Colon (tissue), 2 donors: ENCODE measurements around the gene PSME2.

Experiments used
- FAIRE-seq: peaks from 2 replicates; lab custom pipeline; 2012; peaks lifted over from hg19 to GRCh38; lab: Jason Lieb, UNC
- donor health status: control.
- donor health status: control.

PSME2 gene

GRCh38 chr14:24146453-24146977 lies at the start of gene PSME2:
TSS of gene PSME2 (minus strand) at chr14:24146610. CDS start at chr14:24146581, 29 bp downstream.
- no peak for FAIRE-seq

GRCh38 chr14:24195186-24196070 lies 49.0 kb upstream of the PSME2 start, which contains the start of gene TM9SF1:
TSS of gene TM9SF1 (minus strand) at chr14:24195441. CDS start at chr14:24195019, 422 bp downstream.
- no peak for FAIRE-seq

DNA sequence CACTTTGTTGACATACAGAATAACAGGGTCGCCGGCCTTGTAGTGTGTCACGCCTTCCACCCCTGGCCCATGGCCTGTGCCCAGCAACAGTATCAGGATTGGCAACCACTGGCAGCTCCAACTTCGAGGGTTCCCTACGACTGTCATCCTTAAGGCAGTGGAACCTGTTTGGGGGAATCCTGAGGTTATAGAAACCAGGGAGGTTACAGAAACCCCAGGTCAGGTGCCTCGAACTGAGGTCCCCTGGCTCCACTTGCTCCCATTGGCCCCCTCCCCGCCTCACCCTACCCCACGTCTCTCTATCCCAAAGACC lies 48.4 kb upstream of the PSME2 start:
- FAIRE-seq: no peak

GRCh38 chr14:24194186-24194872 lies 47.9 kb upstream of the PSME2 start:
- FAIRE-seq: no peak

- FAIRE-seq: no peak
Observed at GRCh38 chr14:24192933-24193332, 46.5 kb upstream of the PSME2 start.

- FAIRE-seq: no peak
Observed at GRCh38 chr14:24190416-24190815, 44.0 kb upstream of the PSME2 start.

DNA sequence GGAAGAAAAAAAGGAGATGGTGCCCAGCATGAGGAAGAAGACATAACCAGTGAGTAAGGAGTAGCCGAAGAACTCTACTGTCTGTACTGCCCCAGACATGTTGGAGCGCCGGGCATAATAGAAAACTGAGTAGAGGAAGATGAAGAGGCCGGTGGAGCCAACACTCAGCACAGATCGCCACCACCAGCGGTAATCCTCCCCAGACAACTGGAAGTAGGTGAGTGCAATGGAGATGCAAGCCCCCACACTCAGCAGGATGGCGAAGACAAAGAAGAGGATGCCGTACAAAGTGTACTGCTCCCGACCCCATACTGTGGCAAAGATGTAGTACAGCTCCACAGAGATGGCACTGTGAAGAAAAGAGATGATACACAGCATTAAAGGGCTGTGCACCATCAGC lies 43.0 kb upstream of the PSME2 start:
- no peak for FAIRE-seq

DNA sequence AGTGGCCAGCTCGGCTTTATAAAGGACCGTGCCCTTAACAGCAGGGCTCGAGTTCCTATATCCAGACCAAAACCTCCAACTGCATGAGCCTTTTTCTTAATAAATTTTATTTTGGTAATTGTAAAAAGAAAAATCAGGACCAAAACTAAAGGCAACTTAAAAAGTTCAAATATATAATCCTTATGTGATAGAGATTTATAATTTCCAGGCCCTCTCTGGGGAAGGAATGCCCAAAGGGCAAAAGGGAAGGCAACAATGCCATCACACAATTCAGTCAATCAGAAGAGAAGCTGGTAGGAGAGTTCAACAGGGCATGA lies 42.6 kb upstream of the PSME2 start:
- no peak for FAIRE-seq

DNA sequence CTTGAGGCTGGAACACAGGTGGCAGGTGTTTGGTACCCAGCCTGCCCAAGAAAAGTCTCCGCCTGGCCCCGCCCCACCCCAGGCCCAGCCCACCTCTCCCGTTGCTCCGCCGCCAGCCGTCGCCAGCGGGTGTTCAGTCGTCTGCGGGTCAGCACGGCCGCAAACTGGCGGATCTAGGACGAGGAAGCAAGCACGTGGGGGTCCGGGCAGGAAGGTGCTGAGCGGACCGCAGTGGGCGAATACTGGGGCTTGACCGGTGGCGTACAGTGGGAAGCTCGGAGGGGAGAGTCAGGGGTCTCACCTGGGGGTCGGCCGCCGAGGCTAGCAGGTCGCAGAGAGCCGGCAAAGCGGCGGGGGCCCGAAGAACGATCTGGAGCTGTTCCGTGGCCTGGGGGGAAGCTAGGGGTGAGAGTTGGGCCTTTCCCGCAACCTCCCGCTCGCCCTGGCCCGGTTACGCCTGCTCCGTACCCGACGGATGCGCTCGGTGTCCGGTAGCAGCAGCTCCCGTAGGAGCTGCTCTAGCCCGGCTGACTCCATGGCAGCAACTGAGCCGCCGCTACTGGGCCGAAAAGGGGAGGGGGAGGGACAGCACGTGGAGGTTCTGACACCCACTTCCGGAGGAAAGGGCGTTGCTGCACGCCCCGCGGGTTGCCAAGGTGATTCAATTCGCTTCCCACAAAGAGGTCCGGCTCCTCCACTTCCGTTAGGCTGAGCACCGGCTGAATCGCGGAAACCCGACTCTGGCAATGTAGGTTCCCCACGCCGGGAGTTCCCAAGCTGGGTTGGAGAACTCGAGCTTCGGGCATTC lies 42.0 kb upstream of the PSME2 start, which contains the start of gene IPO4:
IPO4 (minus strand) TSS at position 566 of the 808 bp plus-strand sequence; CDS start at position 537, 29 bp downstream.
- FAIRE-seq: no peak

- no peak for FAIRE-seq
Observed at GRCh38 chr14:24187539-24187915, 41.1 kb upstream of the PSME2 start.

DNA sequence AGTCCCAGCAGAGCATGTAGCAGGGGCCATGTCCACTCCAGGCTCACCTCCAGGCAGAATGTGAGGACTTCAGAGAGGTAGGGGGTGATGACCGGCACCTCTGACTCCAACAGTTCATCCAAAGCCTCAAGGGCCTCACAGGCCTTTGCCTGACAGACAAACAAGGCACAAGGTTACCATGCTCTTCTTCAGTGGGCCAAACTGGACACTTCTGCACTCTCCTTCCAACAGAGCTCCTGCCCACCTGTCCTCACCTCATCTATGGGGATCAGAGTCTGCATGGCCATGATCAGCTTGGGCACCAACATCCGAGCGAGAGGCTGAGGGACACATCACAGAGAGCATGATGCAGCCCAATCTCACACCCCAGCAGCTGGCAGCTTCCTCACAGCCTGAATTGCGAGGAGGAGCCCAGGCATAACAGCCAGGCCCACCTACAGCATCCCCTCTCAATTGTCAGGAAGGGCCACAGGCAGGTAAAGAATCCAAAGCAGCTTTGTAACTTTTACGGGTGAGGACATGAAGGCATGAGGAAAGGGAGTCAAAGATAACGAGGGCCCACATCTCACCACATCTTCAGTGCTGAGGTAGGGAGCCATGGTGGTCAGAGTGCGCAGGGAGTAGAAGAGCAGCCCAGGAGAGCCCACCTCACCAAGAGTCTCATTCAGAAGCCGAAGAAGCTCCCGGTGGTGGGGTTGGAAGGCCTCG lies 40.6 kb upstream of the PSME2 start:
- FAIRE-seq: no peak

DNA sequence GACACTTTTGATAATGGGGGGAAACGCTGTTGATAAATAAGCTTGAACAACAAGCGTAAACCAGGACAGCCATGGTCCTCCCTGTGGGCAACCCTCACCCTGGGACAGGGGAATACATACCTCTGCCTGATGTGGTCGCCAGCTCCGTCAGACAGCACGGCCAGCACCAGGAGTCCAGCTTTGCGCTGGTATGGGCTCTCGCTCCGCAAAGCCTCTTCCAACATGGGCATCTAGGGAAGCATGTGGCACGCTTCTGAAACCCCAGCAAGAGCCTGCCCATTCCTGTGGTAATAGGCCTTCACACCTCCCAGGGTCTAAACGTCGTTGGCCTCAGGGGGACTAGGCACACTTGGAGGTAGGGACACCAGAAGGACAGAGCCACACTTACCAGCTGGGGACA lies 39.3 kb upstream of the PSME2 start:
- FAIRE-seq: no peak

GRCh38 chr14:24185026-24185425 lies 38.6 kb upstream of the PSME2 start:
- no peak for FAIRE-seq

DNA sequence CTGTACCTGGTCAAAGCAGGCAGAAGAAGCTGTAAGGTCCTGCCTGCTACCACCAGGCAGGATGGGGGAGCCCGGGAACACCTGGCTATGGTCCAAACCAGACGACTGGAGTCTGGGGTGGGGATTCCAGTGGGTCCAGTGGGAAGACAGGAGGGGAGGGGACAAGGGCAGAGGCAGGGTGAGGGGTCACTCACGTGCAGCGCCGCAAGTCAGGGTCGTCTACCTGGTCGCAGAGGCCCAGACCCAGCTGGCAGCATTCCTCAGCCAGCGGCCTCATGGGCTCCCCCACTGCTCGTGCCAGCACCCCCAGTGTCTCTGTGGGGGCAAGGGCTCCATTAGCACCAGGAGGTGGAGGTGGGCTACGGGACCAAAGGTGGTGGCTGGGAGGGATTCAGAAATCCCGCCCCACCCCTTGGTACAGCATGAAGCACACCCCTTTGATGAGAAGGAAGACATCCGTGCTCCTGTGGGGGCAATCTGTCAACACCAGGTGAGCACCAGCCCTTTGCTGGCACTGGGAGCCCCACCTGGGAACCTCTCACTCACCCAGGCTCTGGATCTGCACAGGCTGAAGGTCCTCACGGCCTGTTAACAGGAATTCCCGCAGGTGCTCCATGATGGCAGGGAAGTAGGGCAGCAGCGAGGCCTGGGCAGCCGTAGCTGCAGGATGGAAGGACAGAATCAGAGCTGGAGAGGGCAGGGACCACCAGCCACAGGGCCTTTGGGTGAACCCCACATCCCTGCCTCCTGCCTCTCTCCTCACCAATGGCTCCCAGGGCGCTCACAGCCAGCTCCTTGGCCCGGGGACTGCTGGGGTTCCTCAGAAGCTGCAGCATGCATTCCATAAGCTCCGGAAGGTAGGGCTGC lies 37.9 kb upstream of the PSME2 start:
- FAIRE-seq: no peak

GRCh38 chr14:24183014-24183481 lies 36.6 kb upstream of the PSME2 start:
- no peak for FAIRE-seq

- FAIRE-seq: no peak
Observed at GRCh38 chr14:24182110-24182882, 35.9 kb upstream of the PSME2 start.

- no peak for FAIRE-seq
Observed at GRCh38 chr14:24181371-24182077, 35.1 kb upstream of the PSME2 start.

DNA sequence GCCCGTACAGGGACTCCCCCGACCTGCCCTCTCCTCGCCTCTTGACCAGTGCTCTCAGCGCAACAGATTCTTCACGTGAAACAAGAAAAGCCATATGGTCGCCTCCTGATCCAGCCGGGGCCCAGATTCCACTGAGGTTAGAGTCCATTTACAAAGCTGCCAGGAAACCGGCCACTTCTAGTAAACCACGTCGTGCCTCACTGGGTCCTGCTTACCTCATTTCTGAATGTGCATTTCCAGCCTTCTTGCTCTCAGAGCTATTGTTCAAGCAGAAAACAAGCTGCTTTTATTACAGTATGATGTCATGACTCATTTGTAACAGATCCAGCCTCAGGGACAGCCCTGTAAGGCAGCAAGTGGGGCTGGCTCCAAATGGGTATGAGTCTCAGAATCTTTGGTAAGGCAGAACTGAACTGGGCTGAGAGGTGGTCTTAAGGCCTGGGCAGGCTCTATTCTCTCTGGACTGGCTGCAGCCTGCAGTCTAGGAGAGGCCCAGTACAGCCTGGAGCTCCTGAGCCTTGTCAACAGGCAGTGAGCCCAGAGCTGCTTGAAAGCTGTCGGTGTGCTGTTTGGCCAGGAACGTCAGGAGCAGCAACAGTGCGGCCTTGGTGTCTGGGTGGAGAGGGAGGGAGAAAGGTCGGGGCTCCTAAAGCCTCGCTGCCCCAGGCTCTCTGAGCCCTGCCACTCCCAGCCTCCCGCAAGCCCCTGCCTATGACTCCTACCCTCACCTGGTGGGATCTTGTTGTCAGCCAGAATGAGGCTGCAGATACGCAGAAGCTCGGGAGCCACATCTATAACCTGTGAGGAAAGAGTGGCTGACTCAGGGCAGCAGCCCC lies 33.8 kb upstream of the PSME2 start:
- no peak for FAIRE-seq
